PC-9 (cell line): Measurements from ENCODE around the gene UBXN11. TPM values are rescaled to one million over a fixed set of nuclear protein-coding genes. Genes with fewer than 3 reads are reported as not detected.

Experiments
- BruUV-seq: library from RNA; stranded (reverse); fragments of 400-500 nt; replicated peaks from 2 replicates; lab custom pipeline; 2021; lab: Mats Ljungman, UMichigan
- CTCF ChIA-PET: fragments of 300-600 bp; sonication (Branson Sonifier 250); formaldehyde crosslinking; loops from one replicate; lab custom pipeline; 2022; ENCODE audit warnings: antibody characterized with exemption; lab: Charles Lee
- POLR2A ChIA-PET: fragments of 300-600 bp; sonication (Branson Sonifier 250); formaldehyde crosslinking; loops from one replicate; lab custom pipeline; 2022; ENCODE audit warnings: antibody characterized with exemption; ENCODE audit not compliant: unreplicated experiment; lab: Charles Lee
- DNase-seq, 2 experiments: peaks; one replicate each; pipeline versions ENCODE4 v3.0.0 to v3.0.0-alpha.2; 2015 to 2022; ENCODE audit warnings: mixed read lengths in 1 of 2
- H2AFZ ChIP-seq: fragments of 200-600 bp; sonication (generic); 2 replicates; pipeline ENCODE4 v1.8.1; 2017; ENCODE audit warnings: antibody characterized with exemption
- H3F3A ChIP-seq: fragments of 200-600 bp; sonication (generic); 2 replicates; pipeline ENCODE4 v1.8.1; 2017; ENCODE audit warnings: antibody characterized with exemption, mild to moderate bottlenecking, low read depth; ENCODE audit not compliant: insufficient read depth
- H3K27ac ChIP-seq: fragments of 200-600 bp; sonication (generic); 2 replicates; pipeline ENCODE4 v1.6.1; 2016; ENCODE audit warnings: mixed run types
- H3K27me3 ChIP-seq: fragments of 200-600 bp; sonication (generic); 2 replicates; pipeline ENCODE4 v1.6.1; 2016; ENCODE audit warnings: low read depth, mixed run types; ENCODE audit not compliant: insufficient read depth
- H3K36me3 ChIP-seq: fragments of 200-600 bp; sonication (generic); 2 replicates; pipeline ENCODE4 v1.6.1; 2016; ENCODE audit warnings: low read depth, mixed run types
- H3K4me1 ChIP-seq: fragments of 200-600 bp; sonication (generic); replicated peaks from 2 replicates; pipeline ENCODE4 v1.6.1; 2016; ENCODE audit warnings: mixed run types; ENCODE audit not compliant: insufficient read depth
- H3K4me2 ChIP-seq: fragments of 200-600 bp; sonication (generic); 2 replicates; pipeline ENCODE4 v1.6.1; 2017; ENCODE audit warnings: mixed run types
- H3K4me3 ChIP-seq: fragments of 200-600 bp; sonication (generic); 2 replicates; pipeline ENCODE4 v1.6.1; 2016; ENCODE audit warnings: mixed run types
- H3K79me2 ChIP-seq: fragments of 200-600 bp; sonication (generic); 2 replicates; pipeline ENCODE4 v1.6.1; 2017; ENCODE audit warnings: low read depth, mixed run types
- H3K9me2 ChIP-seq: fragments of 200-600 bp; sonication (generic); 2 replicates; pipeline ENCODE4 v1.8.1; 2017; ENCODE audit warnings: mild to moderate bottlenecking; ENCODE audit not compliant: insufficient read depth
- H3K9me3 ChIP-seq: fragments of 200-600 bp; sonication (generic); 2 replicates; pipeline ENCODE4 v1.8.1; 2016; ENCODE audit warnings: low read depth; ENCODE audit not compliant: insufficient read depth
- H4K20me1 ChIP-seq: fragments of 200-600 bp; sonication (generic); 2 replicates; pipeline ENCODE4 v1.8.1; 2017; ENCODE audit not compliant: insufficient read depth
- CTCF ChIP-seq: fragments of 200-600 bp; sonication (generic); conservative IDR thresholded peaks from 2 replicates; pipeline ENCODE4 v1.6.1; 2017; ENCODE audit warnings: mixed run types, antibody characterized with exemption, mild to moderate bottlenecking, moderate library complexity
- EZH2 ChIP-seq: fragments of 200-600 bp; sonication (generic); IDR thresholded peaks from 2 replicates; pipeline ENCODE4 v1.8.0; 2017; ENCODE audit warnings: antibody characterized with exemption, low read depth
- intact Hi-C: fragments of 100-400 bp; cut with micrococcal nuclease; formaldehyde crosslinking; loops from one replicate; pipeline ENCODE4 v1.10.0; 2022; ENCODE audit not compliant: unreplicated experiment
- total RNA-seq: library from RNA; stranded (reverse); gene quantifications from 2 replicates; pipeline ENCODE4 v1.2.3, GENCODE V29; 2021

UBXN11 gene
- total RNA-seq, 1 experiment from 2014 or later: 57.2 TPM

DNA sequence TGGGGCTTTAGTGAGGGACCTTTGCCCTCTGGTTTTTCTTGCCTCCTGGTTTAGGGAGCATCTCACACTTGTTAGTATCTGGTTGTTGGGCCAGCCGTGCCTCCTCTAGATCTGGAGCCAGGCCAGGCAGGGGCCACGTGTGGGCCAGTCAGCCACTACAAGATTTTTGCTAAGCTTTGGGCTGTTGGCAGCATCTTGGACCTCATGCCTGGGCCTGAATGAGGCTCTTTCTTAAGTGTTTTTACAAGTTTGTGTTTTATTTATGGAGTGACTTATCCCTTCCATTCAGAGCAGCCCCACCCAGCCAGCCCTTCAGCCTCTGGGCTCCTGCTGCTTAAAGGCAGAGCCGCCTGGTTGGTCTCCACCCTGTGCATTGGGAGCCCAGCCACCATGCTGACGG, 28.1 kb downstream of the UBXN11 start:
- Histone ChIP-seq H3K27me3 (no peaks in the 10 kb centered on the region), H3K4me1 (peaks cover 61% of the 10 kb centered on the region), H4K20me1 (0 out of 2 replicates have a peak, but pooled peaks cover 3% of the 10 kb centered on the region), H3K27ac (peak overlapping the region; percentile 63), H2AFZ (no peak overlapping the region), H3K79me2 (peaks cover 9% of the 10 kb centered on the region; the same call in 1 of the 2 replicates), H3K4me2 (peak overlapping the region; percentile 87), H3K9me2 (no peaks in the 10 kb centered on the region), H3K9me3 (no peaks in the 10 kb centered on the region), H3K4me3 (no peak overlapping the region), H3K36me3 (peaks cover 14% of the 10 kb centered on the region; the same call in 1 of the 2 replicates), H3F3A (peaks cover 57% of the 10 kb centered on the region)
- DNase-seq: peak; percentile 37 to 49
- no peak for TF ChIP-seq CTCF
- CTCF ChIA-PET: no interaction called here
- intact Hi-C loops: loop anchor here (2.0 to 5.0 kb wide), 4 partner anchors 24 to 241 kb away; partner anchors contain the start of gene PDIK1L
- no TSS peak for BruUV-seq
- POLR2A ChIA-PET: no interaction called here

DNA sequence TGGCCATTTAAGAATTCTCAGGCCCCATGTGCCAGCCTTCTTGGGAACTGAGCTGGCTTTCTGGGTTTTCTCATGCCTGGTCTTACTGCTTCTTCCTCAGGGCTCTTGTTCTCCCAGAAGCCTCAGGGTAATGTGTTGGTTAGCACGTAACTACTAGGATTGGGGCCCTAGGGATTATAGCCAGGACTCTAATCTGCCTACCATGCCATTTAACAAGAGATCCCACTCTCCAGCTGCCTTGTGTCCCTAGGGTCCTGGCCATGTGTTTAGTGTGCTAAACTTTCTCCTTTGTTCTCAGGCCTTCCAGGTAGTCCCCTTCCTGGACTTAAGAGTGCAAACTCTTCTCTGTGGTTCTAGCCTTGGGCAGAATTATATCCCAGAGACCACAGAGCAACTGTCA, 28.7 kb downstream of the UBXN11 start:
- no peaks in the 10 kb centered on the region for H3K27me3 ChIP-seq
- H3K27ac ChIP-seq: peak overlapping the region; percentile 63
- H3K79me2 ChIP-seq: peaks cover 9% of the 10 kb centered on the region; the same call in 1 of the 2 replicates
- H3F3A ChIP-seq: peaks cover 57% of the 10 kb centered on the region
- peaks cover 61% of the 10 kb centered on the region for H3K4me1 ChIP-seq
- H3K4me2 ChIP-seq: no peak overlapping the region
- H2AFZ ChIP-seq: no peak overlapping the region
- no peak overlapping the region for H3K4me3 ChIP-seq
- no peaks in the 10 kb centered on the region for H3K9me3 ChIP-seq
- intact Hi-C loops: loop anchor here (2.0 to 5.0 kb wide), 5 partner anchors 25 to 240 kb away; partner anchors contain the start of gene PDIK1L
- 0 out of 2 replicates have a peak, but pooled peaks cover 3% of the 10 kb centered on the region for H4K20me1 ChIP-seq
- no peaks in the 10 kb centered on the region for H3K9me2 ChIP-seq
- peaks cover 14% of the 10 kb centered on the region; the same call in 1 of the 2 replicates for H3K36me3 ChIP-seq
- BruUV-seq: no TSS peak
- ChIA-PET POLR2A (no interaction called here), CTCF (no interaction called here)
- DNase-seq: no peak
- no peak for TF ChIP-seq EZH2
- TF ChIP-seq CTCF: no peak

DNA sequence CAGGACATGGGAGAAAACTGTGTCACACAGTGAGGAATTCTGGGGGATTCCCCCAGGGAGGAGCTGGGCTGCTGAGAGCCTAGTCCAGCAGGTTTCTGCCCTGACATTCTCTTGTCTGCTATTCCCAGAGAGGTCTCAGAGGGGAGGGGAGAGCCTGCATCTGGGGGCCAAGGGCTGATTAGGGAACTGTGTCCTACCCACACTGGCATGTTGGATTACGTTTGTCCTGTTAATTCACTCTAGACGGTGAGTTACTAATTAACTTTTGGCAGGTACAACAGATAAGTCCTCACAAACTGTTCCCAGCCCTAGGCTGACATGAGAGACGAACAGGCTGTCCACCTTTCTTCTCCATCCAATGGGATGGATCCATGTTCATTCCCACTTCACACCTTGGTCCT, 29.2 kb downstream of the UBXN11 start:
- Histone ChIP-seq H3K9me2 (no peaks in the 10 kb centered on the region), H3F3A (peaks cover 57% of the 10 kb centered on the region), H2AFZ (no peak overlapping the region), H3K4me3 (no peak overlapping the region), H3K4me2 (no peak overlapping the region), H4K20me1 (0 out of 2 replicates have a peak, but pooled peaks cover 3% of the 10 kb centered on the region), H3K27ac (0 out of 2 replicates have a peak overlapping the region, but pooled peaks have one; percentile 79), H3K4me1 (peaks cover 61% of the 10 kb centered on the region), H3K79me2 (peaks cover 9% of the 10 kb centered on the region; the same call in 1 of the 2 replicates), H3K27me3 (no peaks in the 10 kb centered on the region), H3K9me3 (no peaks in the 10 kb centered on the region), H3K36me3 (peaks cover 14% of the 10 kb centered on the region; the same call in 1 of the 2 replicates)
- intact Hi-C loops: loop anchor here (2.0 to 5.0 kb wide), 4 partner anchors 40 to 240 kb away; partner anchors contain the start of gene PDIK1L
- ChIA-PET CTCF (no interaction called here), POLR2A (no interaction called here)
- TF ChIP-seq CTCF (no peak), EZH2 (no peak)
- BruUV-seq: no TSS peak
- no peak for DNase-seq
